Measurements from ENCODE around the gene CBX2.

Gene CBX2

DNA sequence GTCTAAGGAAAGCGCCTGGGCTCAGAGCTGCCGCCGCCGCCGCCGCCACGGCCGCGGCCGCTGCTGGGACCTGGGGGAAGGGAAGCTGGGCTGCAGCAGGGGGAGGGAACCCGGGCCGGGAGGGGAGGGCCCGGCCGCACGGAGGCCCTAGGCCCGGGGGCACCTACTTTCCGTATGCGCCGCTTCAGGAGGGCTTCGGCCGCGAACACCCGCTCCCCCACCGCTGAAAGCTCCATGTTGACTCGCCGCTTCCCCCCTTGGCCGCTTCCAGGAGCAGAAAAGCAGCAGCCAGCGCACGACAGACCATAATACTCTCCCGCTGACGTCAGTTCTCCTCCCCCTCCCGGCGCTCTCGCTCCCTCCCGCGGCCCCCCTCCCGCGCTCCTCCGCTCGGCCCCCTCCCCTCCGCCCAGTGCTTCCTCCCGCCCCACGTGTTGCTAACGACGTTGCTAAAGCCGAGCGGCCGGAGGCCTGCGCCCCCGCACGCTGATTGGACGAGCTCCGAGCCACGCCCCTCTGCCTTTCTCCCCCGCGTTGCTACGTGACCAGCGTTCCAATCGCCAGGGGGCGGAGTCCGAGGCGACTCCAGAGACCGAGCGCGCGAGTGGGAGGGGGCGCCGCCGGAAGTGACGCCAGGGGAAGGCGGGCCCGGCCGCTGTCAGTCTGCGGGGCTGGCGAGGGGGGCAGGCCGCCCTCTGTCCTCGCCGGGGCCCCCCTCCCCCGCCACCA lies 19.0 kb downstream of the CBX2 start, which contains the start of gene CBX8:
TSS of gene CBX8 (minus strand) at position 315 of the 729 bp plus-strand sequence. CDS start at position 236, 79 bp downstream.
- in situ Hi-C loops (cut with HindIII; ENCODE audit: low sequenced_read_pairs), result loop anchor here (5.0 to 10.0 kb wide), 2 partner anchors 52 to 195 kb away; no protein-coding TSS in a partner anchor

DNA sequence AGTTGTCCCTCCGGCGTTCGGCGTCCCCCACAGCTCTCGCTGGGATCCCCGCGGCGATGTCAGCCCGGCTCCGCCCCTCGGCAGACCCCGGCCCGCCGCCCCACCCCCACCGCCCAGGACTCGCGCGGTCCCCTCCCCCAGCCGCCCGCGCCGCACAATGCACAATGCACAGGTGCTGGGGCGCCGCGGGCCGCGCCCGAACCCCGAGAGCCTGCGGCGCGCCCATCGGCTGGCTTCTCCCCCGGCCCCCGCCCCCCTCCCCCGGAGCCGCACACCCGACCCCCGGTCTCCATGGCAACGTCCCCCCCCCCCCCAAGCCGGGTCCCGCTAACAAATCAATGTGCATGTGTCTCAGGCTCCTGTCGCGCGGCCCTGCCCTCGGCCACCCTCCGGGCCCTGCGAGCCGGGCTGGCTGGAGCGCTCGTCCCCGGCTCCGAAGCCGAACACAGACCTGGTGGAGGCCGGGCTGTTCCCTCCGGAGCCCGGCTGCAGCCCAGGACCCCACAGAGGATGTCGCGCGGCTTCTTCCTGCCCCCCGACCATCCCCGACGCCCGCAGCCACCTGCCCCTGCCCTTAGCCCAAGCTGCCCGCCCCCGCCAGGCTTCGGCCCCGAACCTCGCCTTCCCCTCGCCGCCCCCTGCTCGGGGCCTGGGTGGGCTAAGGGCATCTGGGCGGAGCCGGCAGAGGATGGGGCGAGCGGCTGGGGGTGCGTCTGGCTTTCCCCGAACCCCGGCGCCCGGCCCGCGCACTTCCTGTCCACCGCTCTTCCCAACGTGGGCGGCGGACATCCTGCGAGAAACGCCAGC lies 19.7 kb downstream of the CBX2 start:
- in situ Hi-C loops (cut with HindIII; ENCODE audit: low sequenced_read_pairs), result loop anchor here (5.0 to 10.0 kb wide), 2 partner anchors 53 to 195 kb away; no protein-coding TSS in a partner anchor

DNA sequence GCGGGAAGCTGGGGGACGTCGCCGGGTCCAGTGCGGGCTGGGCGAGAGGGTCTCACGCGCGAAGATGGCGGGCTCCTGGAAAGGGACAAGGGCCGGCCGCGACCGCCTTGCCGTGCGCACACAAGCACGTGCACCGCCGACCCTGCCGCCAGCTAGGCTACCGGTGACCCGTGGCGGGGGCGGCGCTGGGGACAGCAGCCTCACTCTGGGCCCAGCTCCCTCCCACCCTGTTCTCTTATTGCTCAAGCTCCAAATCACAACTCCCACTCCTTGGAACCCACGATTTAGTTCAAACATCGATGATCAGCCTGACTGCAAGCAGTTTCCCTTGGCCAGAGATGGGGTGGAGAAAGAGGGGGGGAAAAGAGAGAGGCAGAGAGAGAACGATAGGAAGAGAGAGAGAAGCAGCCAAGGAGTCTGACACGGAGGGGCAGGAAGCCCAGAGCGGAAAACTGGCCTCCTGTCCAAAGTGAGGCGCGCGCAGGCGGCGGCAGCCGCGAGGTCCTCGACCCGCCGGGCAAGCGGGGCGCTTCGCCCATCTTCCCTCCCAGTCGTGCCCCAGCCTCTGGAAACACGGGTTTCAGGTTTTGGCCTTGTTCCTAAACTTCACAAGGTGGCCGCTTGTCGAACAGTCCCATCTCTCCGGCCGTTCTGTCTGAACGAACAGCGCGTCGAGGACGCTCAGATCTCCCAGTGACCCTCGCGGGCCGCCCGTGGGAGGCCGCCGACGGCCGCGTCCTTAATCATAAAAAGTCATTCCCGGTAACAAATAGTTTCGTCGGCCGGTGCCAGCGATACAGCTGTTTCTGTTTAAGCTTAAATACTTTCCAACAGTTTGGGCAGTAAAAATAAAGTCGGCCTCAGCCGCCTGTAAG lies 20.6 kb downstream of the CBX2 start:
- in situ Hi-C loops (cut with HindIII; ENCODE audit: low sequenced_read_pairs), result loop anchor here (5.0 to 10.0 kb wide), 2 partner anchors 54 to 194 kb away; no protein-coding TSS in a partner anchor

DNA sequence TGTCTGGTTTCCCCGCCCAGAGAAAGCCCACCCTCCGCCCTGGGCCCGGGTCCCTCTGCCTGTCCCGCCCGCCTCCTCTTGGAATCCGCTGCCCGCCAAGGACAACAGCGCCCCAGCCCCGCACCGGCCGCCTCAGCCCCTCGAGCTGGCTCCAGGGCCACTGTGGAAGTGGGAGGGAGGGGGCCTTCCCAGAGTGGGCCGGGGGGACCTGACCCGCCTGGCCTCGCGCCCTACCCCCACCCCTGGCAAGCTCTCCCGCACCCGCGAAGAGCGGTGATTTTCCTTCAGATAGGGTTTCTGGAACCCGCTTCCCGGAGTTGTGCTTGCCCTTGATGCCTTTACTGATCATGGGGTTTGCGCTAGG lies 21.2 kb downstream of the CBX2 start:
- in situ Hi-C loops (cut with HindIII; ENCODE audit: low sequenced_read_pairs), result loop anchor here (5.0 to 10.0 kb wide), 2 partner anchors 54 to 193 kb away; no protein-coding TSS in a partner anchor

DNA sequence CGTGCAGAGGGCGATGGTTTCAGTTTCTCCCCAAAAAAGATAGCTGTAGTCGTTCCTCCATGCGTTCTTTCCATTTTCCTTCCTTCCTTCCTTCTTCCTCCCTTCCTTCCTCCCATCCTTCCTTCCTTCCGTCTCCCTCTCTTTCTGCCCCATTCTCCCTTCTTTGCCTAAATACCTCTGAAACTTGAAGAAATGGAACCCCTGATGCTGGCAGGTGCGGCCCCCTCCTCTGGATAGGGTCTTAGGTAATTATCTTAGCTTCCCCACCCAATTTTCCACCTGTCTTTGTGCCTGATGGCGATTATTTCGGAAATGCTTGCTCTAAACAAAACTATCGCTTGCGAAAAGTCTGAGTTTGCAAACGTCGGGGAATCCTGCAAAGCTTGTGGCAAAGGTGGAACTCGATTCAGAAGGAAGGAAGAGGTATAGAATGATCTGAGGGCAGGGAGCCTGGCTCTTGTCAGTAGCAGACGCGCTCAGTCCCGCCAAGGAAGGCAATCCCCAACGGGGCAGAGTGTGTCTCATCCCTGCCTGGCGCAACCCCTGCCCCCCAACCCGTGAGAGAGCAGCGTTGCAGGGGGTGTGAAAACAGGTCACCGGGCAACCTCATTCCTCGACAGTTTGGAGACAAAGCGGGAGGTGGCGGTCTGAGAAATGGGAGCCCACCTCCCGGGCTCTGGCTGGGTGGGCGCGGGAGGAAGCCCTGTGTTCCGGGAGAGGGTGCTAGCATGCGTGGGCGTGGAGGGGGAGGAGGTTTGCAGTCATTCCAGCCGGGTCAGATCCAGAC lies 21.8 kb downstream of the CBX2 start:
- in situ Hi-C loops (cut with HindIII; ENCODE audit: low sequenced_read_pairs), result loop anchor here (5.0 to 10.0 kb wide), 2 partner anchors 55 to 193 kb away; no protein-coding TSS in a partner anchor

DNA sequence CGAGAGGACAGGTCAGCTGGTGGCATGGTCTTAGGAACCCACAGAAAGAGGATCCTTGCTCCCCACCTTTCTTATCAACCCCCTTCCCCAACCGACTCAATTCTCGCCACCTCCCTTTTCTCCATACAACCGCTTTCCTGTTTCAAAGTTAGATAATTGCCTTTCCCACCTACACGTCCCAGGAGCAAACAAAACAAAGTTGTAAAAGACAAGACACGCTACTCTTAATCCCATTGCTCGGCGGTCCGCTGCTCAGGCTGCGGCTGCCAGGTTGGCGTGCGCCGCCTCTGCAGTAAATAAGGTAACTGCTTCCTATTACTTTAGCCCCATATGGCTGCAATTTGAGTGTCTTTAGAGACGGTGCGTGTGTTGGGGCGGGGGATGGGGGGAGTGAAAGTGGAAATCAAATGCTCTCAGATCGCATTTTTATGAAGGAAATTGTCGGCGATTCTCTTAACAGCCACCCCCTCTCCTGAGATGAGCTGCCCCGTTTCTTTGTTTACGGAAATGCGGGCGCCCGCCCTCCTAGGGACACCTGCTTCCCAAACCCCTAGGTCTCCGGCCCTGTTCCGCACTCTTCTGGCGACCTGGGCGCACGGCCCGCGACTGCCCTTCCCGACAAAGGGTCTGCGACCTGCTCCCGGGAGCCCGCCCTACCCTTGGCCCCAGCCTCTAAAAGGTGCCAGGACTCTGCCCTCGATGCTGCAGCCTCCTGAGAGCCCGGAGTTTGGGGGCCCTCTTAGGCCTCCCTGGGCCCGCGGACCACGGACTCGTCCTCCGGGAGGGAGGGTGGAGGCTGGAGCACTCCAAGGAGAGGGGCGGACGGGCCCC lies 22.6 kb downstream of the CBX2 start:
- in situ Hi-C loops (cut with HindIII; ENCODE audit: low sequenced_read_pairs), result no loop called here

DNA sequence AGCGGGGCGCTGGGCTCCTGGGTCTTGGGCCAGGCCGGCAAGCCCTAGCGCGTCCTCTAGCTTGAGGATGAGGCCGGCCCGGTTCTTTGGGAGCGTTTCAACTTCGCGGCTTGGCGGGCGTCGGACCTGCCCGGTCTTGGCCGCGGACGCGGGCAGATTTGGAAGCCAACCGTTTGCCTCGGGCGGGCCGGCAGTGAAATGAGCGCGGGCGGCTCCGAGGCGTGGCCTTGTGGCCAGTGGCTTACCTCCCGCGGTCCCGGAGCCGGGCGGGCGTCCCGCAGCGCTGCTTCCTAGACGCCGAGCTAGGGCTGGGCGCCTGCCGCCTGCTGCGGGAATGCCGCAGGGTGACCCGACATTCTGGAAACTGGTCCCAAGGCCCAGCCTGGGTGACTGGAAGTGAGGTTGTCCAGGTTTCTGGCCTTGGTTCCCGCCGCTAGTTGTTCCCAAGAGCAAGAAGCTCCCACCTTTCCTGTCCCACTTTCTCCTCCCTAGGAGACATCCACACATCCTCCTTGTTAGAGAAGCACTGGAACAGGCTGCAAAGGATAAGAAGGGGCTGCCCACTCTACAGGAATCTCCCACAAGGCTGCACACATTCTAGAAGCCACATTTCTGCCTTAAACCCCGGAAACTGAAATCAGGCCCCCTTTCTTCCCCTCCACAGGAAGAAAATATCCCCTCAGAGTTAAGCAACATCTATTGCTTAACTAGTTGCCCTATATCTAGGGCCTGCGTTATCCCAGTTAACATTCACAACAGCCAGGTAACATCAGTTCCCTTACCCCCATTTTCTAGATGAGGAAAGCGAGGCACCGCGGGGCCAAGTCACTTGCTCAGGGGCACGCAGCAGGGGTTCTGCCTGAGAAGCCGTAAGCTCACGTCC lies 23.4 kb downstream of the CBX2 start:
- in situ Hi-C loops (cut with HindIII; ENCODE audit: low sequenced_read_pairs), result no loop called here

DNA sequence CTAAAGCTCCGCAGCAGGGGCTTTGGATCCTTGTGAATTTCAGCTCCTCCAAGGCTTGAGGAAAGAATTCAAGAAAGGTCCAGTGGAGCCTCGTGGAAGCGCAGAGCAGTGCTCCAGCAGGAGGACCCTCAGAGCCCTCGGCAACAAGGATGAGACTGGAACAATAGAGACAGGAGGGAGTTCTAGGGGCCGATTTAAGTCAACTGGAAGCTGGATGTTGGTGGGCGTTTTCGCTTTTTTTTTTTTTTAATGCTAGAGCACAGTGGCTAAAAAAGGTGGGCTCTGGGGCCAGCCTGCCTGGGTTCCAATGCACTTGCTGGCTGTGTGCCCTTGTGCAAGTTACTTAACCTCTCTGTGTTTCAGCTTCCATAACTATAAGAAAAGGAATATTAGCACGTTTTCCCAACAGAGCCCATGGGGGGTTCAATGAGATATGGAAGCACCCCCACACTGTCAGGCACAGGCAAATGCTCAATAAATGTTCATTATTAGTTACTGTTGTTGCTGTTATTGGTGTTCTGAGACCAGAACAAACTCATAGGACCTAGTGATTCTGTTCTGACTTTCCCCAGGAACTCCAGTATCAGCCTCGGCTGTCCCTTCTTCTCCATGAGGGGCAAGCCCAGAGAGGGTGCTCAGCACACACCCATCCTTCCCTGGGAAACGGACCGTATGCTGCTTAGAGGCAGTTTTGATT lies 24.2 kb downstream of the CBX2 start:
- in situ Hi-C loops (cut with HindIII; ENCODE audit: low sequenced_read_pairs), result no loop called here

DNA sequence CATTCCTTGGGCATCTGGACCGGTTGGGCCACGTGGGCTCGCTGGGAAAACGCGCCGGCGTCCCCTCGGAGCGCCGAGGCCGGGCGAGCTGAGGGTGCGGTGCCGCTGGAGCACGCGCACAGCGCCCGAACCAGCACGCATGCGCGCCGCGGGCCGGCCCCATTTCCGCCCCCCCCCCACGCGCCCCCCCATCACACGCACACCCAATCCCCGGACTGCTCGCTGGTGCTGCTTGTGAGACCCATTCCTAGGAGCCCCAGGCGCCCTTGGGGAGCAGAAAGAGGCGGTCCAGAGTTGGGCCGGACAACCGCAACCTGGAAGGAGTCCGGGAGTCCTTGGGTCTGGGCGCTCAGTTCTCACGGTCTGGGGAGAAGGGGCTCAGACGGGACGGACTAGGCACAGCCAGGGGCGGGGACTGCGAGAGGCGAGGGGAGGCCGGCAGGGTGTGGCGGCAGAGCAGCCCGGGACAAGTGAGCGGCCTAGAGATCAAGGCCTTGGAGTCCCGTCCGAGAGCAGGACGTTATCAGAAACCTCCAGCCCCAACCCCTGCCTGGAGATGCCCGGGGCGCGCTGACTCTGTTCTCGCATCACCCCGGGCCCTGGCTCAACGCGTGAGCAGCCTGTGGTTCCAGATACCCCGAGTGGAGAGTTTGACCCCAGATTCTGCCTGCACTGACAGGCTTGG lies 24.9 kb downstream of the CBX2 start:
- in situ Hi-C loops (cut with HindIII; ENCODE audit: low sequenced_read_pairs), result no loop called here

DNA sequence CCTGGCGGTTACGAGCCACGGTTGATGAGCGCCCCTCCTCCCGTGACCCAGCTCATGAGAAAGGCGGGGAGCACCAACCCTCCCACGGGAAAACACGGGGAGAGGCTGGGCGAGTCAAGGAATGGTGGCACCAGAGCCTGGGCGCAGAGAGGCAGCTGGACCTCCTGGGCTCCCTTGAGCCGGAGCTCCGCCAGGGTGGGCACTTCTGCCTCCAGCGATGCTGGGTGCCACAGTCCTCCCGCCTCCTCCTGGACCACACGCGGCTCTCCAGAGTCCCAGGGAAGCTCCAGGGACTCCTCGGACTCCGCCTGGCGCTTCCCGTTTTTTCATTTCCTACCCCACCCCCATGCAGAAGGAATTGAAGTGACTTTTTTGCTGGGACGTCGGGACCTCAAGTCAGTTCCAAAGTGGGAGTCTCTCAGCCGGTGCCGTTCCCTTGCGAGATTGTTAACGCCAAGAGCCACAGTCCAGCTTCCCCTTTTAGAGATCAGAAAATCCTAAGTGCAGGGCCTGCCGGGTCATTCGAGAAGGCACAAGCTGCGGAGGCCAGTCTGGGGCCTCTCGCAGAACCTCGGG lies 25.6 kb downstream of the CBX2 start:
- in situ Hi-C loops (cut with HindIII; ENCODE audit: low sequenced_read_pairs), result no loop called here

DNA sequence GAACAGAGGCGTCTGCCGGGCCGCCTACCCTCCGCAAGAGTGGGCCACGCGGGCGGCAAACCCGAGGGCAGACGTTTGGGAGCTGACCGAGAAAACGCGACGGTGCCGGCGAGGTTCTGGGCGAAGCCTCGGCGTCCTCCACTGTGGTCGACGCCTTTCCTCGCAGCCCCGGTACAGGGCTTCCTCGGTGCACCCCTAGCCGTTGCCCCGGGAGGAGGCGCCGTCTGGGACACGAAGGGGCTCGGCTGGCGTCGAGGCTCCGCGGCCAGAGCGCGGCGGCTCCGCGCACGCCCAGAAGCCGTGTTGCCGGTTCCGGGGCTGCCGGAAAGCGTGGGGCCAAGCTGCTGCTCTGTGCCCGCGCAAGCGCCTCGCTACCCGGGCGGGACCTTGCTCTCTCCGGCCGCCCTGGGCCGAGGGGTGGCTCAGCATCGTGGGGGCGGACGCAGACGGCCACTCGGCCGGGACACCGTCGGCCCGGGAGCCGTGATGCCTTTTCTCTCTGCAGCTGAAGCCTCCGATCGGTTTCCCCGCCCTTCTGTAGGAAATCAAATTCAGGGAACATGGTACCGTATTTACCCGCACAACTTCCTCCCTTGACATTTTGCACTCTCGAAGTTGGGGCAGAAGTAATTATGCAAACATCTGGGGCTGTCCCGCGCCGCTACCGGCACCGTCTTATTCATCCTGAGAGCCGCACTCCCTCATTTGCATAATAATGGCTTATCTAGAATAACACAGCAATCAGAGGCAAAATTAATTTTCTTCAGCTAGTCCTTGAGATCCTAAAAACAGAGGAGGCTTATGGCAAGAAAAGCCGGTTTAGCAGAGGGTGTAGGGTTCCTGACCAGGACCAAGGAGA lies 26.3 kb downstream of the CBX2 start:
- in situ Hi-C loops (cut with HindIII; ENCODE audit: low sequenced_read_pairs), result no loop called here

DNA sequence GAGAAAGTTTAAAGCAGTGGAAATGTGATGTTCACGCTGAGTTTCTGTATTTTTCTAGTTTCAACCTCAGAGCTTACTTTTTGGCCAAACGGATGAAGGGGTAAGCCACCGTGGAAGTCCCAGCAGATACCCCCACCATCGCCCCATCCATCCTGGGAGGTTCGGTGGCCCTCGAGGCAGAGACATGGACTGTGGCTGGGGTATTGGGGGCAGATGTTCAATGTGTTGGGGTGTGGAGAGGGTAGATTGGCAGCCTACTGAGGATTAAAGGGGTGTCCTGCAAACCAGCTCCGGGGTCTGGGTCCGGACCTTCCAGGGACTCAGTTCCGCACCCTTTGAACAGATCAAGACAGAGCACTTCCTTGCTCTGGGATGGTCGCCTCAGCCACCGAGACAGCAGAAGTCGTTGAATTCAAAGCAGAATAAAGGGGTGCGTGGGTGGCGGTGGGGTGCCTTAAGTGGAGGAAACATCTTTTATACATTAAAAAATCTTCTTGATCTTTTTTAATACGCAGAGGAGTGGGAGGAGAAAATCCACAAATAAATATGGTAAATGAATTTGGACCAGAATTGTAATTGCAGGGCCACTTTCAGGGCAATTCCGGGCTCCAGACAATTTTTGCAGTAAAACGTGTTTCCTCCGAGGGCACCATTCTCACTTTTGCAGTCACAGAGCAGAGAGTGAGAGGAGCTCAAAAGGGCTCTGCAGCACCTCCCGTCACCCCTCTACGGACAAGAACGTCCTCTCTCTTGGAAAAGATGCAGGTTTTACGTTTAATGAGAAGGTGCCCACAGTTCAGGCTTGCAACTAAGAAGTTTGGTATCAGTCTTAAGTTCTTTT lies 27.1 kb downstream of the CBX2 start:
- in situ Hi-C loops (cut with HindIII; ENCODE audit: low sequenced_read_pairs), result loop anchor here (5.0 kb wide), 1 partner anchor 87 kb away; no protein-coding TSS in a partner anchor

DNA sequence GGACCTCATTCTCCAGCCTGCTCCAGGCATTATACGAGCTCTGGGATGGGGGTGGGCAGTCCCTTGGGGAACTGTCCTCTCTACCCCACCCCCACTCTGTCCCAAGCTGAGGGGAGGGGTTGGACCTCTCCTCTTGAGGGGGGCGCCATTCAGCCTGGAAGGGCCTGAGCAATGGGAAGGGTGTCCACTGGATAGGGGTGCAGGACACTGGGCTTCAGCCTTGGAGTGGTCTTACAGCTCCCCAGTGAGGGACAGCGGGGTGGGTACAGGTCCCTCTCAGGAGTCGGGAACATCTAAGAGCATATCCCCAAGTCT lies 28.5 kb downstream of the CBX2 start:
- in situ Hi-C loops (cut with HindIII; ENCODE audit: low sequenced_read_pairs), result loop anchor here (5.0 kb wide), 1 partner anchor 86 kb away; no protein-coding TSS in a partner anchor

DNA sequence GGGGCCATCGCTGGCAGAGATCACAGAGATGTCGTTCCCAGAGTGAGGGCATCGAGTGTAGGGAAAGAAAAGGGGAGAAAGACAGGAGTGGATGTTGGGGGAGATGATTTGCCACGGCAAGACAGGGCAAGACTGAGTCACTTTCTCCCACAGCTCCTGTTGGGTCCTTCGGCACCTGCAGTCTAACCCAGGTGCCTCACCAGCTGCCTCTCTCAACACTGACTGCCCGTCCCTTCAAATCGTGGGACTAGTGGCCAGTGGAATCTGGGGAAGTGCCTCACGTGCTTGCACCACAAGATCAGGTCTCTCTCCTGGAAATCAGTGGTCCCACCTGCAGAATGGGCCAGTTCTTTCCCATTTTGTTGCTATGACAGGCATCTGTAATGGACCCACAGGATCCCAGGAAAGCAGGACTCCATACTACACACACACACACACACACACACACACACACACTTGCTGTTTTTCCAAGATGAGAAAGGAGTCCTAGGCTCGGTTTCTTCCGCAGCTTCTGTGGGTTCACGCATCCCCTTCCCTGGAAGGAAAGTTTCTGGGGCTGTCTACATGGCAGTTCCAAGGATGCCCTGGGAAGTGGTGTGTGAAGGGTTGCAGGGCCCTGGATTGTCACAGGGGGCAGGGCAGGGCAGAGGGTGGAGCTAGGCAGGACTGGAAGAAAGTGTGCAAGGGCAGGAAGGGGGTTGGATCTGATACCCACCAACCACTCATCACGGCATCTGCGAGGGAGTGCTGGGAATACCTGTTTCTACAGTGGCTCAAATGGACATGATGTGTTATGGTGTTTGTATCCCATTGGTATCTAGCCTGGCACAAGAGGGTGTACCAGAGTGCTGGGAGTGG lies 29.1 kb downstream of the CBX2 start:
- in situ Hi-C loops (cut with HindIII; ENCODE audit: low sequenced_read_pairs), result loop anchor here (5.0 kb wide), 1 partner anchor 85 kb away; no protein-coding TSS in a partner anchor
